ENCODE measurements around the gene SLC29A2. TPM values are rescaled to one million over a fixed set of nuclear protein-coding genes. Genes with fewer than 3 reads are reported as not detected.

SLC29A2 gene
- total RNA-seq, 1 experiment from 2014 or later: 25.5 TPM

DNA sequence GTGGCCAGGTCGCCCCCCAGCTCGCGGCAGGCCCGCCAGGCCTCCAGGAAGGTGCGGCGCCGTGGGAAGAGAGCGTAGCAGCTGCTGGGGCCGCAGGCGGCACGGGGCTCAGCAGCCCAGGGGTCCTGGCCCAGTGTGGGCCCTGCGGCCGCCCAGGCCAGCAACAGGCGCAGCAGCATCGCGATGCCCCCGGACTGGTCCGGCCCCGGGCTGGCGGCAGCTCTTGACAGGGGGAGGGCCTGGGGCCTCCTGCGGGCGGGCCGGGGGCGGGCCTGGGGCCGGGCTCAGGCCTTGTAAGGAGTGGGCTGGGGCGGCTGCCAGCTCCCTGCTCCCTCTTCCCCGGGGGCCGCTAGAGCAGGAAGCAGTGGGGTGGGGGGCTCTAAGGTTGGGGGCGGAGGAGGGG lies 54.7 kb downstream of the SLC29A2 start, which contains the start of gene CD248:
Gene CD248 (minus strand): TSS at position 196 of the 403 bp plus-strand sequence. CDS start 17 bp downstream, at position 179.
- no peak within 1 kb of the TSS for H2AFZ ChIP-seq (ENCODE audit: low read length)
- H3K9me3 ChIP-seq (ENCODE audit: low read length): no peaks in the 10 kb centered on the region
- H3K9ac ChIP-seq (ENCODE audit: low read length): no peak within 1 kb of the TSS
- H3K4me3 ChIP-seq (ENCODE audit: low read length): no peak within 1 kb of the TSS
- no peaks in the 10 kb centered on the region for H3K79me2 ChIP-seq (ENCODE audit: low read length)
- H3K27ac ChIP-seq (ENCODE audit: low read length): no peak within 1 kb of the TSS
- intact Hi-C loops (cut with micrococcal nuclease): no loop called here
- TF ChIP-seq EZH2phosphoT487 (IDR thresholded peaks at IDR 0.05; ENCODE audit: borderline replicate concordance, low read length) (no peak), EZH2 (IDR thresholded peaks at IDR 0.05; ENCODE audit: low read length, unreplicated experiment) (no peak)
- TF ChIP-seq, protein P1, sequence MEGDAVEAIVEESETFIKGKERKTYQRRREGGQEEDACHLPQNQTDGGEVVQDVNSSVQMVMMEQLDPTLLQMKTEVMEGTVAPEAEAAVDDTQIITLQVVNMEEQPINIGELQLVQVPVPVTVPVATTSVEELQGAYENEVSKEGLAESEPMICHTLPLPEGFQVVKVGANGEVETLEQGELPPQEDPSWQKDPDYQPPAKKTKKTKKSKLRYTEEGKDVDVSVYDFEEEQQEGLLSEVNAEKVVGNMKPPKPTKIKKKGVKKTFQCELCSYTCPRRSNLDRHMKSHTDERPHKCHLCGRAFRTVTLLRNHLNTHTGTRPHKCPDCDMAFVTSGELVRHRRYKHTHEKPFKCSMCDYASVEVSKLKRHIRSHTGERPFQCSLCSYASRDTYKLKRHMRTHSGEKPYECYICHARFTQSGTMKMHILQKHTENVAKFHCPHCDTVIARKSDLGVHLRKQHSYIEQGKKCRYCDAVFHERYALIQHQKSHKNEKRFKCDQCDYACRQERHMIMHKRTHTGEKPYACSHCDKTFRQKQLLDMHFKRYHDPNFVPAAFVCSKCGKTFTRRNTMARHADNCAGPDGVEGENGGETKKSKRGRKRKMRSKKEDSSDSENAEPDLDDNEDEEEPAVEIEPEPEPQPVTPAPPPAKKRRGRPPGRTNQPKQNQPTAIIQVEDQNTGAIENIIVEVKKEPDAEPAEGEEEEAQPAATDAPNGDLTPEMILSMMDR (conservative IDR thresholded peaks at IDR 0.05; ENCODE audit: low read depth, low read length): no peak
- no peaks in the 10 kb centered on the region for H3F3A ChIP-seq (ENCODE audit: low read length, unreplicated experiment)
- ChIA-PET CTCF (no interaction called here), POLR2A (ENCODE audit: unreplicated experiment) (no interaction called here)
- H3K27me3 ChIP-seq (ENCODE audit: low read length): no peaks in the 10 kb centered on the region
- DNase-seq: no peak
- H3K36me3 ChIP-seq (ENCODE audit: low read depth, low read length): no peaks in the 10 kb centered on the region
- no peaks in the 10 kb centered on the region for H3K9me2 ChIP-seq (replicated peaks; ENCODE audit: low read length)
- no peak within 1 kb of the TSS for H3K4me2 ChIP-seq (ENCODE audit: low read length)
- no peaks in the 10 kb centered on the region for H4K20me1 ChIP-seq (ENCODE audit: low read length)
- ATAC-seq: no peak
- H3K4me1 ChIP-seq (ENCODE audit: insufficient read depth, low read length): peaks cover 5% of the 10 kb centered on the region
- BruUV-seq (replicated peaks): no TSS peak

DNA sequence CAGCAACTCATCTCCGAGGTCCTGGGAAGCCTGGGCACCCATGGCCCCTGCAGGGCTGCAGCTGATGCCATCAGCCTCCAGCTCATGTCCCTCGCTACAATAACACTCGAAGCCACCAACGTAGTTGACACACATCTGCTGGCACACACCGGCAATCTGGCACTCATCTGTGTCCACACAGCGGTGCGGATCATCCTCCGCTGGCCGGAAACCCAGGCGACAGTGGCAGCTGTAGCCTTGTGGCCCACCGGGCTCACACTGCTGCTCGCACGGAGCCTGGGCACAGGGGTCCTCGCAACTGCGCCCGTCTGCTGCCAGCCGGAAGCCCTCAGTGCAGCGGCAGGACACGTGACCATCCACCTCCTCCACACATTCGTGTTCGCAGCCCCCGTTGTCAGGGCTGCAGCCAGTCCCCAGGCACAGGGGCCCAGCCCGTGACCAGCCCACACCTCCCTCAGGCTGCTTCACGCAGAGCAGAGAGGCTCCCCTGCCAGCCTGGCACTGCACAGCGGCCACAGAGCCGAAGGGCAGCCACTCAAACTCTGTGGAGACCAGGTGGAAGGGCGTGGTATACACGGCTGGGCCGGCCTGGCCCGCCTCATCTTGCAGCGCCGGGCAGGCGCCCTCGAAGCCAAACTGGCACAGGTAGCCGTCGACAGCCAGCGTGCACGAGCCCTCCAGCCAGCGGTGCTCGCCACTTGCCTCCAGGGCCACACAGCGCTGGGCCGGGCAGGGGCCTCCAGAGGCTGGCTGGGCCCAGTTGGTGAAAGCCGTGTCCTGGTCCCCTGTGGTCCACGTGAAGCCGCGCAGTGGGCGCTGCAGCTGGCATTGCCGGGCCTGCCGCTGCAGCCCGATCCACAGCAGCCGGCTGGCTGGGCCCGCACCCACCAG lies 55.4 kb downstream of the SLC29A2 start:
- no peak overlapping the region for H3K4me2 ChIP-seq (ENCODE audit: low read length)
- no peak for ATAC-seq
- DNase-seq: no peak
- no peak overlapping the region for H3K4me3 ChIP-seq (ENCODE audit: low read length)
- H3K9me2 ChIP-seq (replicated peaks; ENCODE audit: low read length): no peaks in the 10 kb centered on the region
- ChIA-PET POLR2A (ENCODE audit: unreplicated experiment) (no interaction called here), CTCF (no interaction called here)
- H3K9me3 ChIP-seq (ENCODE audit: low read length): no peaks in the 10 kb centered on the region
- TF ChIP-seq EZH2 (IDR thresholded peaks at IDR 0.05; ENCODE audit: low read length, unreplicated experiment): no peak
- no peak for TF ChIP-seq EZH2phosphoT487 (IDR thresholded peaks at IDR 0.05; ENCODE audit: borderline replicate concordance, low read length)
- TF ChIP-seq, protein P1 (conservative IDR thresholded peaks at IDR 0.05; ENCODE audit: low read depth, low read length): no peak
- no peaks in the 10 kb centered on the region for H3F3A ChIP-seq (ENCODE audit: low read length, unreplicated experiment)
- intact Hi-C loops (cut with micrococcal nuclease): no loop called here
- no peak overlapping the region for H3K9ac ChIP-seq (ENCODE audit: low read length)
- no peak overlapping the region for H2AFZ ChIP-seq (ENCODE audit: low read length)
- no peaks in the 10 kb centered on the region for H4K20me1 ChIP-seq (ENCODE audit: low read length)
- no peaks in the 10 kb centered on the region for H3K36me3 ChIP-seq (ENCODE audit: low read depth, low read length)
- H3K79me2 ChIP-seq (ENCODE audit: low read length): no peaks in the 10 kb centered on the region
- BruUV-seq (replicated peaks): no TSS peak
- no peaks in the 10 kb centered on the region for H3K27me3 ChIP-seq (ENCODE audit: low read length)
- no peak overlapping the region for H3K27ac ChIP-seq (ENCODE audit: low read length)
- H3K4me1 ChIP-seq (ENCODE audit: insufficient read depth, low read length): peaks cover 5% of the 10 kb centered on the region

DNA sequence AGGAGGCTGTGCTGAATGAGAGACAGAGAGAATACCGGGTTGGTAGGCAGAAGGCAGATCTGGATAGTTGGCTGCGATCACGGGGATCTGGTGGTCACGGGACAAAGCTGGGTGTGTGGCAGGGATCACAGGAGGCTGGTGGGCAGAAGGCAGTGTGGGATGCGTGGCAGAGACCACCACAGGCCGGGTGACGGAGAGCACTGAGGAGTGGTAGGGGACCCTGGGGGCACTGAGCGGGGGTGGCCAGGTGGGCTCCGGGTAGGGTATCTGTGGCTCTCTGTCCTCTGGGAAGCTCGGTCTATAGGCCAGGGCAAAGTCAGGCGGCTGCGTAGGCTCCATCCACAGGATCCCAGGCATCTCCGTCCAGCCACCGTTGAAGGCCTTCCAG lies 56.1 kb downstream of the SLC29A2 start:
- no peaks in the 10 kb centered on the region for H3K27me3 ChIP-seq (ENCODE audit: low read length)
- H3K4me2 ChIP-seq (ENCODE audit: low read length): no peak overlapping the region
- no peak overlapping the region for H2AFZ ChIP-seq (ENCODE audit: low read length)
- H3K79me2 ChIP-seq (ENCODE audit: low read length): no peaks in the 10 kb centered on the region
- no peak overlapping the region for H3K27ac ChIP-seq (ENCODE audit: low read length)
- intact Hi-C loops (cut with micrococcal nuclease): no loop called here
- H3K4me3 ChIP-seq (ENCODE audit: low read length): no peak overlapping the region
- ATAC-seq: no peak
- BruUV-seq (replicated peaks): no TSS peak
- no peak for DNase-seq
- no peak for TF ChIP-seq EZH2 (IDR thresholded peaks at IDR 0.05; ENCODE audit: low read length, unreplicated experiment)
- TF ChIP-seq, protein P1 (conservative IDR thresholded peaks at IDR 0.05; ENCODE audit: low read depth, low read length): no peak
- no peak for TF ChIP-seq EZH2phosphoT487 (IDR thresholded peaks at IDR 0.05; ENCODE audit: borderline replicate concordance, low read length)
- ChIA-PET CTCF (no interaction called here), POLR2A (ENCODE audit: unreplicated experiment) (no interaction called here)
- H3K9me3 ChIP-seq (ENCODE audit: low read length): no peaks in the 10 kb centered on the region
- H4K20me1 ChIP-seq (ENCODE audit: low read length): no peaks in the 10 kb centered on the region
- H3K9ac ChIP-seq (ENCODE audit: low read length): no peak overlapping the region
- H3K36me3 ChIP-seq (ENCODE audit: low read depth, low read length): no peaks in the 10 kb centered on the region
- no peaks in the 10 kb centered on the region for H3K9me2 ChIP-seq (replicated peaks; ENCODE audit: low read length)
- H3K4me1 ChIP-seq (ENCODE audit: insufficient read depth, low read length): peaks cover 5% of the 10 kb centered on the region
- no peaks in the 10 kb centered on the region for H3F3A ChIP-seq (ENCODE audit: low read length, unreplicated experiment)

Measured in PC-3 (cell line).